ENCODE data around the gene PPP1R13L. TPM values are rescaled to one million over a fixed set of nuclear protein-coding genes. Genes with fewer than 3 reads are reported as not detected.

Gene PPP1R13L
- total RNA-seq, 1 donor from 2014 or later = 56.7 TPM

DNA sequence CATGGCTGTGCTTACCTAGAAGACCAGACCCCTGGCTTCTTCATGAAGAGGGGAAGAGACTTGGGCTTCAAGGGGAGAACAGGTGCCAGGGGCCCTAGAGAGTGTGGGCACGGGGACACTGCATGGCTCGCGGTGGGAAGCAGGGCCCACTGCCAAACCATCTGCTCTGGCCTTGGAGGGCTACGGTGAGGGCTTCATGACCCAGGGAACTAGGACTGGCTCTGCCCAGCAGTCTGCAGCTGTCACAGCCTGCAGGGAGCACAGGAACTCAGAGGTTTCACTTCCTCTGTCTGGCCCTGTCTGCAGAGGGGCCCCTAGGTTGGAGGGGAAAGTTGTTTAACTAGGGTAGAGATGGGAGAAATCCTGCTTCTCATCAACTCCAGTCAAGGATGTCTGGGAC, 14.5 kb upstream of the PPP1R13L start:
- FAIRE-seq (no peak), DNase-seq (ENCODE audit: low read depth) (no peak)
- Histone ChIP-seq H3K4me1 (ENCODE audit: insufficient read depth, low read length) (peaks cover 21% of the 10 kb centered on the region), H3K9me3 (ENCODE audit: insufficient read depth, low read depth, low read length) (no peaks in the 10 kb centered on the region), H3K27me3 (ENCODE audit: insufficient read depth, low read length) (no peaks in the 10 kb centered on the region), H3K79me2 (ENCODE audit: insufficient read depth, low read length) (peaks cover 30% of the 10 kb centered on the region), H4K20me1 (ENCODE audit: insufficient read depth, low read length) (peaks cover 9% of the 10 kb centered on the region), H3K9ac (ENCODE audit: low read length) (no peak overlapping the region), H2AFZ (ENCODE audit: low read depth, low read length) (no peak overlapping the region), H3K4me2 (ENCODE audit: low read length) (no peak overlapping the region), H3K27ac (ENCODE audit: low read depth, low read length) (no peak overlapping the region), H3K36me3 (ENCODE audit: insufficient read depth, low read length) (peaks cover 17% of the 10 kb centered on the region), H3K4me3 (ENCODE audit: insufficient read depth, low read depth, low read length) (no peak overlapping the region)
- H3K27ac Mint-ChIP-seq (ENCODE audit: unreplicated experiment) = no peak overlapping the region
- TF ChIP-seq EZH2 (IDR thresholded peaks at IDR 0.05; ENCODE audit: insufficient read depth, low read length) = no peak
- no peak overlapping the region for H3K4me3 Mint-ChIP-seq (ENCODE audit: unreplicated experiment)
- H3K36me3 Mint-ChIP-seq (ENCODE audit: low read depth, unreplicated experiment) = peaks cover 20% of the 10 kb centered on the region
- no peaks in the 10 kb centered on the region for H3K27me3 Mint-ChIP-seq (ENCODE audit: low read depth, unreplicated experiment)
- no peaks in the 10 kb centered on the region for H3K9me3 Mint-ChIP-seq (ENCODE audit: unreplicated experiment)
- H3K4me1 Mint-ChIP-seq (ENCODE audit: low read depth, unreplicated experiment) = peaks cover 5% of the 10 kb centered on the region

DNA sequence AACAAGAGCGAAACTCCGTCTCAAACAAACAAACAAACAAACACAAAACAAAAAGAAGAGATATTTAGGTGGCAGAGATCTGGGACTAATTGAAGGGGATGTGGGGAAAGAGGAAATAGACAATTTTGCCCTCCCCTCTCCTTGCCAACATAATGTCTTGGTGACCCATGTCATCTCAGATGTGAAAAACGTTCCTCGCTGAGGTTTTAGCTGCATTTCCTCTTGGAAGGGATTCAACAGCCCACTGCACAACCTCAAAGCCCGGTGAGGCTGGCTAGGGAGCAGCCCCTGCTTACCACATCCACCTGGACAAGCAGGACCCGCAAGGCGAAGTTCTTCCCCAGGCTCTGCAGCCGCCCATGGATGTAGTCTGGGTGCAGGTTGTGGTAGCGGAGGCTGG, 13.9 kb upstream of the PPP1R13L start:
- Mint-ChIP-seq H3K9me3 (ENCODE audit: unreplicated experiment) (no peaks in the 10 kb centered on the region), H3K27ac (ENCODE audit: unreplicated experiment) (no peak overlapping the region), H3K36me3 (ENCODE audit: low read depth, unreplicated experiment) (peaks cover 22% of the 10 kb centered on the region), H3K4me3 (ENCODE audit: unreplicated experiment) (no peak overlapping the region), H3K4me1 (ENCODE audit: low read depth, unreplicated experiment) (peaks cover 5% of the 10 kb centered on the region), H3K27me3 (ENCODE audit: low read depth, unreplicated experiment) (no peaks in the 10 kb centered on the region)
- Histone ChIP-seq H3K4me2 (ENCODE audit: low read length) (no peak overlapping the region), H3K79me2 (ENCODE audit: insufficient read depth, low read length) (peaks cover 30% of the 10 kb centered on the region), H3K9me3 (ENCODE audit: insufficient read depth, low read depth, low read length) (no peaks in the 10 kb centered on the region), H3K27me3 (ENCODE audit: insufficient read depth, low read length) (no peaks in the 10 kb centered on the region), H4K20me1 (ENCODE audit: insufficient read depth, low read length) (peaks cover 9% of the 10 kb centered on the region), H2AFZ (ENCODE audit: low read depth, low read length) (no peak overlapping the region), H3K4me1 (ENCODE audit: insufficient read depth, low read length) (peaks cover 16% of the 10 kb centered on the region), H3K36me3 (ENCODE audit: insufficient read depth, low read length) (peaks cover 18% of the 10 kb centered on the region), H3K27ac (ENCODE audit: low read depth, low read length) (no peak overlapping the region), H3K9ac (ENCODE audit: low read length) (no peak overlapping the region), H3K4me3 (ENCODE audit: insufficient read depth, low read depth, low read length) (no peak overlapping the region)
- FAIRE-seq = no peak
- TF ChIP-seq, protein P1, sequence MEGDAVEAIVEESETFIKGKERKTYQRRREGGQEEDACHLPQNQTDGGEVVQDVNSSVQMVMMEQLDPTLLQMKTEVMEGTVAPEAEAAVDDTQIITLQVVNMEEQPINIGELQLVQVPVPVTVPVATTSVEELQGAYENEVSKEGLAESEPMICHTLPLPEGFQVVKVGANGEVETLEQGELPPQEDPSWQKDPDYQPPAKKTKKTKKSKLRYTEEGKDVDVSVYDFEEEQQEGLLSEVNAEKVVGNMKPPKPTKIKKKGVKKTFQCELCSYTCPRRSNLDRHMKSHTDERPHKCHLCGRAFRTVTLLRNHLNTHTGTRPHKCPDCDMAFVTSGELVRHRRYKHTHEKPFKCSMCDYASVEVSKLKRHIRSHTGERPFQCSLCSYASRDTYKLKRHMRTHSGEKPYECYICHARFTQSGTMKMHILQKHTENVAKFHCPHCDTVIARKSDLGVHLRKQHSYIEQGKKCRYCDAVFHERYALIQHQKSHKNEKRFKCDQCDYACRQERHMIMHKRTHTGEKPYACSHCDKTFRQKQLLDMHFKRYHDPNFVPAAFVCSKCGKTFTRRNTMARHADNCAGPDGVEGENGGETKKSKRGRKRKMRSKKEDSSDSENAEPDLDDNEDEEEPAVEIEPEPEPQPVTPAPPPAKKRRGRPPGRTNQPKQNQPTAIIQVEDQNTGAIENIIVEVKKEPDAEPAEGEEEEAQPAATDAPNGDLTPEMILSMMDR (IDR thresholded peaks at IDR 0.05; ENCODE audit: insufficient read depth, low read depth, low read length) = no peak
- TF ChIP-seq EZH2 (IDR thresholded peaks at IDR 0.05; ENCODE audit: insufficient read depth, low read length) = no peak
- no peak for DNase-seq (ENCODE audit: low read depth)

DNA sequence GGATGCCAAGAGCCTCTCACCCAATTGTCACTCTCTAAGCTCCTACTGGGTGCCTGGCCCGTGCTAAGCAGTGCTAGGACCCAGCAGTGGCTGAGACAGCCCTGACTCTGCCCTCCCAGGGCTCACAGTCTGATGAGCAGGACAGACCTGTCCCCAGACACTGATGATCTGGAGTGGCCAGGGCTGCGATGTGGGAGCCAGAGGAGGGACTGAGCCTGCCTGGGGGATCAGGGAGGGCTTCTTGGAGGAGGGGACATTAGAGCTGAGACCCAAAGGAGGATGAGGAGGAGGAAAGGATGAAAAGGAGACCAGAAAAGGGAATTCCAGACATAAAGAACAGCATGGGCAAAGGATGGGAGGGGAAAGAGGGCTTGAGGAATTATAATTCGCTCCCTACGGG, 12.3 kb upstream of the PPP1R13L start:
- Histone ChIP-seq H3K9ac (ENCODE audit: low read length) (no peak overlapping the region), H3K27me3 (ENCODE audit: insufficient read depth, low read length) (no peaks in the 10 kb centered on the region), H3K4me1 (ENCODE audit: insufficient read depth, low read length) (peaks cover 3% of the 10 kb centered on the region), H3K27ac (ENCODE audit: low read depth, low read length) (no peak overlapping the region), H3K79me2 (ENCODE audit: insufficient read depth, low read length) (peaks cover 14% of the 10 kb centered on the region), H4K20me1 (ENCODE audit: insufficient read depth, low read length) (peaks cover 9% of the 10 kb centered on the region), H3K36me3 (ENCODE audit: insufficient read depth, low read length) (peaks cover 23% of the 10 kb centered on the region), H3K9me3 (ENCODE audit: insufficient read depth, low read depth, low read length) (no peaks in the 10 kb centered on the region), H2AFZ (ENCODE audit: low read depth, low read length) (no peak overlapping the region), H3K4me2 (ENCODE audit: low read length) (no peak overlapping the region), H3K4me3 (ENCODE audit: insufficient read depth, low read depth, low read length) (no peak overlapping the region)
- FAIRE-seq (no peak), DNase-seq (ENCODE audit: low read depth) (no peak)
- Mint-ChIP-seq H3K27me3 (ENCODE audit: low read depth, unreplicated experiment) (no peaks in the 10 kb centered on the region), H3K4me1 (ENCODE audit: low read depth, unreplicated experiment) (peaks cover 3% of the 10 kb centered on the region), H3K9me3 (ENCODE audit: unreplicated experiment) (no peaks in the 10 kb centered on the region), H3K4me3 (ENCODE audit: unreplicated experiment) (no peak overlapping the region), H3K36me3 (ENCODE audit: low read depth, unreplicated experiment) (peaks cover 28% of the 10 kb centered on the region), H3K27ac (ENCODE audit: unreplicated experiment) (no peak overlapping the region)
- TF ChIP-seq, protein P1 (IDR thresholded peaks at IDR 0.05; ENCODE audit: insufficient read depth, low read depth, low read length) = no peak
- no peak for TF ChIP-seq EZH2 (IDR thresholded peaks at IDR 0.05; ENCODE audit: insufficient read depth, low read length)

All from astrocyte (in vitro differentiated cells and primary cell).